ENCODE measurements around the gene SCUBE2.

Gene SCUBE2

GRCh38 chr11:9130297-9130696, 38.9 kb upstream of the SCUBE2 start:
- Histone ChIP-seq H3K9ac (ENCODE audit: low read length in 2 of 2) (no peak overlapping the region), H3K27ac (ENCODE audit: low read length) (no peak overlapping the region), H3K4me1 (ENCODE audit: control insufficient read depth, insufficient read depth, low read length) (no peaks in the 10 kb centered on the region), H3K36me3 (ENCODE audit: control insufficient read depth in 2 of 2, insufficient read depth in 2 of 2, low read length in 2 of 2) (peaks cover 3% of the 10 kb centered on the region in 2 donors), H3K4me3 (ENCODE audit: low read length in 2 of 2) (no peak overlapping the region), H3K27me3 (ENCODE audit: control insufficient read depth in 1 of 2, insufficient read depth in 2 of 2, low read length in 2 of 2) (no peaks in the 10 kb centered on the region), H3K9me3 (ENCODE audit: control insufficient read depth in 2 of 2, low read length in 2 of 2) (no peaks in the 10 kb centered on the region)

- Histone ChIP-seq H3K4me3 (ENCODE audit: low read length in 2 of 2) (no peak overlapping the region), H3K9me3 (ENCODE audit: control insufficient read depth in 2 of 2, low read length in 2 of 2) (no peaks in the 10 kb centered on the region), H3K27ac (ENCODE audit: low read length) (no peak overlapping the region), H3K4me1 (ENCODE audit: control insufficient read depth, insufficient read depth, low read length) (no peaks in the 10 kb centered on the region), H3K9ac (ENCODE audit: low read length in 2 of 2) (no peak overlapping the region), H3K27me3 (ENCODE audit: control insufficient read depth in 1 of 2, insufficient read depth in 2 of 2, low read length in 2 of 2) (no peaks in the 10 kb centered on the region), H3K36me3 (ENCODE audit: control insufficient read depth in 2 of 2, insufficient read depth in 2 of 2, low read length in 2 of 2) (peaks cover 0 to 3% of the 10 kb centered on the region in 2 donors)
These were observed 35.2 kb upstream of the SCUBE2 start for GRCh38 chr11:9126636-9127035.

DNA sequence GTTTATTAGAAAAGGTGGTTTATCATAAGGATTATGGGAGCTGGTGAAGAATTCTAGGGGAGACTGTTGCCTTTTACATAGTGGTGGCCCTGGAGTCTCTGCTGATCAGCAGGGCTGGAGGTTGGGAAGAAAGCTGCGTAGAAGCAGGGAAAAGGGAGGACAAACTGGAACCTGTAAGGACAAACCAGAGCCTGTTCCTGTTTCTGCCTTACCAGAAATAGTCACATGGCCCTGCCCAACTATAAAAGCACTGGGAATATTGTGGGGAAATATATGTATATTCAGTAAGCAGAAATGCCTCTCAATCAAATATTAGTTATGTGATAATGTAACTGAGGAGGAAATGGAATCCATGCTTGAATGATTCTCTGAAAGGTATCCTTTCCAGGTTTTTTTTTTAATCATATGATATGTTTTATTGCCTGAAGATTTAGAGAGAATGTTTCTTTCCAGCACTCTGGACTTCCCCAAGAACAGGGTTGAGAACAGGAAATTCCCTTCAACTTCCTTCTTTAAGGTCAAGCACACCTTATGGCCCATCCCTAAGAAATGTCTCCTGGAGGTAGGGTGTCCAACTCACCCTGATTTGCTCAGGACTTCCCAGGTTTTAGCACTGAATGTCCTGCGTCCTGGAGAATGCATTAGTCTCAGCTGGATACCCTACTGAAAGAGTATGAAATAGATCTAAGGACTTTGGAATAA, 33.9 kb upstream of the SCUBE2 start:
- Histone ChIP-seq H3K4me3 (ENCODE audit: low read length in 2 of 2) (no peak overlapping the region), H3K27ac (ENCODE audit: low read length) (no peak overlapping the region), H3K36me3 (ENCODE audit: control insufficient read depth in 2 of 2, insufficient read depth in 2 of 2, low read length in 2 of 2) (no peaks in the 10 kb centered on the region), H3K27me3 (ENCODE audit: control insufficient read depth in 1 of 2, insufficient read depth in 2 of 2, low read length in 2 of 2) (no peaks in the 10 kb centered on the region), H3K4me1 (ENCODE audit: control insufficient read depth, insufficient read depth, low read length) (no peaks in the 10 kb centered on the region), H3K9ac (ENCODE audit: low read length in 2 of 2) (no peak overlapping the region), H3K9me3 (ENCODE audit: control insufficient read depth in 2 of 2, low read length in 2 of 2) (no peaks in the 10 kb centered on the region)

- H3K9me3 ChIP-seq (ENCODE audit: control insufficient read depth in 2 of 2, low read length in 2 of 2) = no peaks in the 10 kb centered on the region
- H3K9ac ChIP-seq (ENCODE audit: low read length in 2 of 2) = no peak overlapping the region
- H3K36me3 ChIP-seq (ENCODE audit: control insufficient read depth in 2 of 2, insufficient read depth in 2 of 2, low read length in 2 of 2) = no peaks in the 10 kb centered on the region
- H3K4me3 ChIP-seq (ENCODE audit: low read length in 2 of 2) = no peak overlapping the region
- H3K4me1 ChIP-seq (ENCODE audit: control insufficient read depth, insufficient read depth, low read length) = no peaks in the 10 kb centered on the region
- no peak overlapping the region for H3K27ac ChIP-seq (ENCODE audit: low read length)
- no peaks in the 10 kb centered on the region for H3K27me3 ChIP-seq (ENCODE audit: control insufficient read depth in 1 of 2, insufficient read depth in 2 of 2, low read length in 2 of 2)
These were observed 32.4 kb upstream of the SCUBE2 start for GRCh38 chr11:9123595-9124304.

GRCh38 chr11:9121469-9121796, 30.0 kb upstream of the SCUBE2 start:
- Histone ChIP-seq H3K4me1 (ENCODE audit: control insufficient read depth, insufficient read depth, low read length) (no peaks in the 10 kb centered on the region), H3K27ac (ENCODE audit: low read length) (no peak overlapping the region), H3K27me3 (ENCODE audit: control insufficient read depth in 1 of 2, insufficient read depth in 2 of 2, low read length in 2 of 2) (no peaks in the 10 kb centered on the region), H3K9me3 (ENCODE audit: control insufficient read depth in 2 of 2, low read length in 2 of 2) (no peaks in the 10 kb centered on the region), H3K36me3 (ENCODE audit: control insufficient read depth in 2 of 2, insufficient read depth in 2 of 2, low read length in 2 of 2) (no peaks in the 10 kb centered on the region), H3K9ac (ENCODE audit: low read length in 2 of 2) (no peak overlapping the region), H3K4me3 (ENCODE audit: low read length in 2 of 2) (no peak overlapping the region)

DNA sequence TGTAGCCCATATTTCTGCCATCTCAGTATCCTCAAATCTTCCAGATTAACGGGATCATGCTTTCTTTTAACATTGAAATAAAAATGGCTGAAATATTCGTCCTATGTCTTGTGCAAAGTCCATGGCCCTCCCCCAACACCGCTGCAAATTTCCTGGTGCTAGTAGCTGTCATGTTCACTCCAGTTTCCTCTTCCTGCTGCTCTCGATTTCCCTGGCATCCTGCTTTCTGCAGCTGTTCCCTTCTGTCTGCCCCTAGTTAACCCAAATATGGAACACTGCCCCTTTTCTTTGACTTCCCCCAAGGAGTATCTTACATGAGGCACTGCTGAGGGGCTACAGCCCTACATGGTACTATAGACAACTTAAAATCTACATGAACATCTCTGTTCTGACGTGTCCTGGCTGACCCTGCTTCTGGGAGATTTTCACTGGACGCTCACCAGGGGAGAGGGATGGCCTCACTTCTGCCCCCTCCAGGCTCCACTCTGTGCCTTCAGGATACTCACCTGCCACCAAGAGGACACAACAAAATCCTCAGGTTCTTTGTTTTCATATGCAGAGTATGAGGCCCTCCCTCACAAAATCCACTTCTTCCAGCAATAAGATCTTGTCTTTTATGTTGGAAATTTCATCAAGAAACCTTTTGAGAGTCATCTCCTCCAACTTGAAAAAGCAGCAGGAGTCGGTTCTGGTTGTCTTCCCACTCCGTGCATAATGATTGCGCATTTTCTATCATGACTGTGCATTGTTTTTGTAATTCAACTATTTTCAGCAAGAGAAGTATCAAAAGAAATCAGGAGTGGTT, 29.5 kb upstream of the SCUBE2 start:
- H3K27me3 ChIP-seq (ENCODE audit: control insufficient read depth in 1 of 2, insufficient read depth in 2 of 2, low read length in 2 of 2) = no peaks in the 10 kb centered on the region
- no peaks in the 10 kb centered on the region for H3K36me3 ChIP-seq (ENCODE audit: control insufficient read depth in 2 of 2, insufficient read depth in 2 of 2, low read length in 2 of 2)
- H3K4me3 ChIP-seq (ENCODE audit: low read length in 2 of 2) = no peak overlapping the region
- no peaks in the 10 kb centered on the region for H3K9me3 ChIP-seq (ENCODE audit: control insufficient read depth in 2 of 2, low read length in 2 of 2)
- no peak overlapping the region for H3K27ac ChIP-seq (ENCODE audit: low read length)
- no peaks in the 10 kb centered on the region for H3K4me1 ChIP-seq (ENCODE audit: control insufficient read depth, insufficient read depth, low read length)
- H3K9ac ChIP-seq (ENCODE audit: low read length in 2 of 2) = no peak overlapping the region

- no peaks in the 10 kb centered on the region for H3K27me3 ChIP-seq (ENCODE audit: control insufficient read depth in 1 of 2, insufficient read depth in 2 of 2, low read length in 2 of 2)
- no peaks in the 10 kb centered on the region for H3K36me3 ChIP-seq (ENCODE audit: control insufficient read depth in 2 of 2, insufficient read depth in 2 of 2, low read length in 2 of 2)
- no peaks in the 10 kb centered on the region for H3K9me3 ChIP-seq (ENCODE audit: control insufficient read depth in 2 of 2, low read length in 2 of 2)
- H3K4me1 ChIP-seq (ENCODE audit: control insufficient read depth, insufficient read depth, low read length) = no peaks in the 10 kb centered on the region
- H3K9ac ChIP-seq (ENCODE audit: low read length in 2 of 2) = no peak overlapping the region
- no peak overlapping the region for H3K27ac ChIP-seq (ENCODE audit: low read length)
- H3K4me3 ChIP-seq (ENCODE audit: low read length in 2 of 2) = no peak overlapping the region
These were observed 26.9 kb upstream of the SCUBE2 start for GRCh38 chr11:9118277-9118676.

DNA sequence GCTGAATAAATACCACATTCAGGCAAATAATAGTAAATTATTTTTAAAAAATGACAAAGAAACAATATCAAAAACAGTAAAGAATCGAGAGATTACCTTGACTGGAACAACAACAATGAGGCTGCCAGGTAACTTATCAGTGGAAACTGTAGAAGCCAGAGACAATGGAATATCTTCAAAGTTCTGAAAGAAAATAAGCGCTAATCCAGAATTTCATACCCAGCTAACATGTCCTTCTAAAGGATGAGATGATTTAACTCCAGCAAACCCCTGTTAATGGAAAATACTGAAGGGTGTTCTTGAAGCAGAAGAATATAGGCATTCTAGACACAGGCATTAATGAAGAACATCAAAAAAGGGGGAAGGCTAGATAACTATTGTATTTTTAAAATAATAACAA, 20.7 kb upstream of the SCUBE2 start:
- Histone ChIP-seq H3K27me3 (ENCODE audit: control insufficient read depth in 1 of 2, insufficient read depth in 2 of 2, low read length in 2 of 2) (no peaks in the 10 kb centered on the region), H3K36me3 (ENCODE audit: control insufficient read depth in 2 of 2, insufficient read depth in 2 of 2, low read length in 2 of 2) (no peaks in the 10 kb centered on the region), H3K4me1 (ENCODE audit: control insufficient read depth, insufficient read depth, low read length) (no peaks in the 10 kb centered on the region), H3K27ac (ENCODE audit: low read length) (no peak overlapping the region), H3K9ac (ENCODE audit: low read length in 2 of 2) (no peak overlapping the region), H3K4me3 (ENCODE audit: low read length in 2 of 2) (no peak overlapping the region), H3K9me3 (ENCODE audit: control insufficient read depth in 2 of 2, low read length in 2 of 2) (no peaks in the 10 kb centered on the region)

DNA sequence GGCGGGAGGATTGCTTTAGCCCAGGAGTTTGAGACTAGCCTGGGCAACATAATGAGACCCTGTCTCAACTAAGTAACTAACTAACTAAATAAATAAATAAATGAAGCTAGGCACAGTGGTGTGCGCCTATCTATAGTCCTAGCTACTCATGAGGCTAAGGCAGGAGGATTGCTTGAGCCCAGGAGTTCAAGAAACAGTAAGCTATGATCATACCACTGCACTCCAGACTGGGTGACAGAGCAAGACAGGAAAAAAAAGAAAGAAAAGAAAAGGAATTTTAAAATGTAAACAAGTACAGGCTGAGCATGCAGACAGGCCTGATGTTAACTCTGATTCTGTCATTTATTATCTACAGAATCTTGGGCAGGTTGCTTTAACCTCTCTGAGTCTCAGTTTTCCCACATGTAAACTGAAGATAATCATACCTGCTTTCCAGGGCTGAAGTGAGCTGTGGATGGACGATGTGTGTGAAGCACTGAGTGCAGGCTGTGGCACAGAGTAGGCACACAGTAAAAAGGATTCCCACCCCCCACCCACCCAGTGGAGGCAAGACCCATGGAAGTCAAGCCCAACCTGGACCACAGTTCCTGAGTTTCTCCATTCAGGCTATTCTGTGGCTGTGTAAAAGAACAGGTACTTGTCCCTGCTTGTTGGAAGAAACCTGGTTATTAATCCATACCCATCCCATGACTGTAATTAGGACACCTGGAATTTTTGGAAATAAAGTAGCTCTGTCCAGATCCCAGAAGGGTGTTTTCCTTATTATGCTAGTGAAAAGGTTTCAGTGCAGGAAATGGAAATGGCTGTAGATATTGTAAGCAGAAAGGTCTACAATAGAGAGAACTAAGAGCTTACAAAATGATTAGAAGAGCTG, 18.7 kb upstream of the SCUBE2 start:
- no peaks in the 10 kb centered on the region for H3K4me1 ChIP-seq (ENCODE audit: control insufficient read depth, insufficient read depth, low read length)
- H3K36me3 ChIP-seq (ENCODE audit: control insufficient read depth in 2 of 2, insufficient read depth in 2 of 2, low read length in 2 of 2) = no peaks in the 10 kb centered on the region
- no peaks in the 10 kb centered on the region for H3K9me3 ChIP-seq (ENCODE audit: control insufficient read depth in 2 of 2, low read length in 2 of 2)
- no peak overlapping the region for H3K4me3 ChIP-seq (ENCODE audit: low read length in 2 of 2)
- no peaks in the 10 kb centered on the region for H3K27me3 ChIP-seq (ENCODE audit: control insufficient read depth in 1 of 2, insufficient read depth in 2 of 2, low read length in 2 of 2)
- no peak overlapping the region for H3K27ac ChIP-seq (ENCODE audit: low read length)
- no peak overlapping the region for H3K9ac ChIP-seq (ENCODE audit: low read length in 2 of 2)

- H3K9ac ChIP-seq (ENCODE audit: low read length in 2 of 2) = no peak overlapping the region
- no peaks in the 10 kb centered on the region for H3K4me1 ChIP-seq (ENCODE audit: control insufficient read depth, insufficient read depth, low read length)
- H3K9me3 ChIP-seq (ENCODE audit: control insufficient read depth in 2 of 2, low read length in 2 of 2) = no peaks in the 10 kb centered on the region
- no peaks in the 10 kb centered on the region for H3K27me3 ChIP-seq (ENCODE audit: control insufficient read depth in 1 of 2, insufficient read depth in 2 of 2, low read length in 2 of 2)
- H3K27ac ChIP-seq (ENCODE audit: low read length) = no peak overlapping the region
- H3K4me3 ChIP-seq (ENCODE audit: low read length in 2 of 2) = no peak overlapping the region
- H3K36me3 ChIP-seq (ENCODE audit: control insufficient read depth in 2 of 2, insufficient read depth in 2 of 2, low read length in 2 of 2) = peaks cover 0 to 2% of the 10 kb centered on the region in 2 donors
These were observed 13.2 kb upstream of the SCUBE2 start for GRCh38 chr11:9104580-9104979.
